ENCODE data around the gene PLXNA3.

Gene PLXNA3

GRCh38 chrX:154458954-154459778, 1.1 kb downstream of the PLXNA3 start:
- DNase-seq (ENCODE audit: low read depth in 2 of 2), result no peak

DNA sequence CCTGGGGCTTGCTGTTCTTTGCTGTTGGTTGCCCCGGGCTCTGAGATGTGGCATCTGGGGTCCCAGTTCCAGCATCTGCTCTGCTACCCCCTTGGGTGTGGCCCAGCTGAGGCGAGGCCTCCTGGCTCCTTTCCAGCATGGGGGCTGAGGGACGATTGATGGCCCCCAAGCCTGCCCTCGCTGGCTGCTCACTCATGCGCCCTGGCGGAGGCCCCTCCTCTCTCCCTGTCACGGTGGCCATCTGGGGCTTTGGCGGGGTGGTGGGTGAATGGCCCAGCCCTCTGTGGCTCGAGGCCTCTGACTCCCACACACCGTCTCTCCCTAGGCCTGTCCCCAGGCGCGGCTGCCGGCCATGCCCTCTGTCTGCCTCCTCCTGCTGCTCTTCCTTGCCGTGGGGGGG, 1.8 kb downstream of the PLXNA3 start:
- no peak for DNase-seq (ENCODE audit: low read depth in 2 of 2)

DNA sequence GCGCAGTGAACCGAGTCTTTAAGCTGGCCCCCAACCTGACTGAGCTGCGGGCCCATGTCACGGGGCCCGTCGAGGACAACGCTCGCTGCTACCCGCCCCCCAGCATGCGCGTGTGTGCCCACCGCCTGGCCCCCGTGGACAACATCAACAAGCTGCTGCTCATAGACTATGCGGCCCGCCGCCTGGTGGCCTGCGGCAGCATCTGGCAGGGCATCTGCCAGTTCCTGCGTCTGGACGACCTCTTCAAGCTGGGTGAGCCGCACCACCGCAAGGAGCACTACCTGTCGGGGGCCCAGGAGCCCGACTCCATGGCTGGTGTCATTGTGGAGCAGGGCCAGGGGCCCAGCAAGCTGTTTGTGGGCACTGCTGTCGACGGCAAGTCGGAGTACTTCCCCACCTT, 2.2 kb downstream of the PLXNA3 start:
- no peak for DNase-seq (ENCODE audit: low read depth in 2 of 2)

GRCh38 chrX:154462396-154462795, 4.3 kb downstream of the PLXNA3 start:
- no peak for DNase-seq (ENCODE audit: low read depth in 2 of 2)

DNA sequence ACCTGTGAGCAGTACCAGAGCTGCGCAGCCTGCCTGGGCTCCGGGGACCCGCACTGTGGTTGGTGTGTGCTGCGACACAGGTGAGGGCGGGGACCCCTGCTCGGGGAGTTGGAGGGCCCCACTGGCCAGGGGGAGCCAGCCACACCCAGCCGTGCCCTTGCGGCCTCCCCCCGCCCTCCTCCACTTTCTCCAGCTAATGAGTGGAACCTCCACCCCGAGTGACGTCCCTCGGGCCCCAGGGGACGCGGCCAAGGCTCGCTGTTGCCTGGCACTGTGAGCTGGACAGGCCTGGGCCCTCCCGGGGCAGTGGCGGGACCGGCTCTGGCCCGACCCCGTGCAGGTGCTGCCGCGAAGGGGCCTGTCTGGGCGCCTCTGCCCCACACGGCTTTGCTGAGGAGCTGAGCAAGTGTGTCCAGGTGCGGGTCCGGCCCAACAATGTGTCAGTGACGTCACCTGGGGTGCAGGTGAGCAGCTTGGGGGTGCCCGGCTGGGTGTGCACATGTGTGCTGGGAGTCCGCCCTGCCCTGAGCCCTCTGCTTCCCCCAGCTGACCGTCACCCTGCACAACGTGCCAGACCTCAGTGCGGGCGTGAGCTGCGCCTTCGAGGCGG, 5.6 kb downstream of the PLXNA3 start:
- no peak for DNase-seq (ENCODE audit: low read depth in 2 of 2)

DNA sequence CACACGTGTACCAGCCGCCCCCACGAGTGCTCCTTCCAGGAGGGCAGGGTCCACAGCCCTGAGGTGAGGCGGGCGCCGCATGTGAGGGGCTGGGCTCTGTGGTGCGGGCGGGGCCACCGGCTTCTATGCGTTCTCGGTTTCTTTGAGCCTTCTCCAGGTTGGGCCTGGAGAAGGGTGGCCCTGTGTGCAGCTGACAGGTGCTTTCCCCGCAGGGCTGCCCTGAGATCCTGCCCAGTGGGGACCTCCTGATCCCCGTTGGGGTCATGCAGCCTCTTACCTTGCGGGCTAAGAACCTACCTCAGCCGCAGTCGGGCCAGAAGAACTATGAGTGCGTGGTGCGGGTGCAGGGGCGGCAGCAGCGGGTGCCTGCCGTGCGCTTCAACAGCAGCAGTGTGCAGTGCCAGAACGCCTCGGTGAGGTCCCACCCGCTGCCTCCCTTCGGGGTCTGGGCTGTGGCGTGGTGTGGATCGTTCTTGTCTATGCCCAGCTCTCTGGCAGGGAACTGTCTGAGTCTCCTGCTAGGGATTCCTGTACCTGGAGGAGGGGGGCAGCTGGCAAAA, 6.8 kb downstream of the PLXNA3 start:
- no peak for DNase-seq (ENCODE audit: low read depth in 2 of 2)

- DNase-seq (ENCODE audit: low read depth in 2 of 2), result no peak
These were observed 7.5 kb downstream of the PLXNA3 start for GRCh38 chrX:154465601-154466000.

DNA sequence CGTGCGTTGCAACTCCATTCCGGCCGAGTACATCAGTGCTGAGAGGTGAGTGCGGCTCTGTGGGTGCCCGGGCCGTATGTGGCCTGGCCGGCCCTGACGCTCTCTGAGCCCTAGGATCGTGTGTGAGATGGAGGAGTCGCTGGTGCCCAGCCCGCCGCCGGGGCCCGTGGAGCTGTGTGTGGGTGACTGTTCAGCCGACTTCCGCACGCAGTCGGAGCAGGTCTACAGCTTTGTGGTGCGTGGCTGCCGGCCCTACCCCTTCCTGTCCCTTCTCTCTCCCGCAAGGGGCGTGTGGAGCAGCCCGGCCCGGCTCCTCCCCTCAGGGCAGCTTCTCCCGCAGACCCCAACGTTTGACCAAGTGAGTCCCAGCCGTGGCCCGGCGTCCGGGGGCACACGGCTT, 8.0 kb downstream of the PLXNA3 start:
- DNase-seq (ENCODE audit: low read depth in 2 of 2), result no peak

DNA sequence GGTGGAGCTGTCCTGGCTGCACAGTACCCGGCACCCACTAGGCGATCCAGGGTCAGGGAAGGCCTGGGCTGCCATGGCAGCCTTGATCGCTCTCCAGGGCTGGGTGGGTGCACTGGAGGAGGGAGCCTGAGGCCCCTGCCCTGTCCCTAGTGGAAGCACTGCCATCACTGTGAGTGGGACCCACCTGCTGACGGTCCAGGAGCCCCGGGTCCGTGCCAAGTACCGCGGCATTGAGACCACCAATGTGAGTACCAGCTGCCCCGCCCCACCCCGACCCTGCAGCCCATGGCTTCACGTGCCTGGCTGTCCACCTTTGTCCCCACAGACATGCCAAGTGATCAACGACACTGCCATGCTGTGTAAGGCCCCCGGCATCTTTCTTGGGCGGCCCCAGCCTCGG, 8.8 kb downstream of the PLXNA3 start:
- no peak for DNase-seq (ENCODE audit: low read depth in 2 of 2)

DNA sequence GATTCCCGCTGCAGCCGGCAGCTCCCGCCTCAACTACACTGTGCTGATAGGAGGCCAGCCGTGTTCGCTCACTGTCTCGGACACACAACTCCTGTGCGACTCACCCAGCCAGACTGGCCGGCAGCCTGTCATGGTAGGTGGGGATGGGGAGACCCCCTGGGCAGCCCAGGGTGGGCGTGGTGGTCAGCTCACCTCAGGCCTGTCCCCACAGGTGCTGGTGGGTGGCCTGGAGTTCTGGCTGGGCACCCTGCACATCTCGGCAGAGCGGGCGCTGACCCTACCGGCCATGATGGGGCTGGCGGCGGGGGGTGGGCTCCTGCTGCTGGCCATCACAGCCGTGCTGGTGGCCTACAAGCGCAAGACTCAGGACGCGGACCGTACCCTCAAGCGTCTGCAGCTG, 9.5 kb downstream of the PLXNA3 start:
- no peak for DNase-seq (ENCODE audit: low read depth in 2 of 2)

GRCh38 chrX:154468217-154468616, 10.1 kb downstream of the PLXNA3 start:
- no peak for DNase-seq (ENCODE audit: low read depth in 2 of 2)

- DNase-seq (ENCODE audit: low read depth in 2 of 2), result no peak
These were observed 11.0 kb downstream of the PLXNA3 start for GRCh38 chrX:154469114-154469513.

GRCh38 chrX:154469880-154470279, 11.8 kb downstream of the PLXNA3 start:
- no peak for DNase-seq (ENCODE audit: low read depth in 2 of 2)

GRCh38 chrX:154470434-154470833, 12.4 kb downstream of the PLXNA3 start:
- DNase-seq (ENCODE audit: low read depth in 2 of 2), result no peak

GRCh38 chrX:154470914-154471568, 13.0 kb downstream of the PLXNA3 start:
- DNase-seq (ENCODE audit: low read depth in 2 of 2), result no peak

- no peak for DNase-seq (ENCODE audit: low read depth in 2 of 2)
These were observed 14.0 kb downstream of the PLXNA3 start for GRCh38 chrX:154471839-154472684.

DNA sequence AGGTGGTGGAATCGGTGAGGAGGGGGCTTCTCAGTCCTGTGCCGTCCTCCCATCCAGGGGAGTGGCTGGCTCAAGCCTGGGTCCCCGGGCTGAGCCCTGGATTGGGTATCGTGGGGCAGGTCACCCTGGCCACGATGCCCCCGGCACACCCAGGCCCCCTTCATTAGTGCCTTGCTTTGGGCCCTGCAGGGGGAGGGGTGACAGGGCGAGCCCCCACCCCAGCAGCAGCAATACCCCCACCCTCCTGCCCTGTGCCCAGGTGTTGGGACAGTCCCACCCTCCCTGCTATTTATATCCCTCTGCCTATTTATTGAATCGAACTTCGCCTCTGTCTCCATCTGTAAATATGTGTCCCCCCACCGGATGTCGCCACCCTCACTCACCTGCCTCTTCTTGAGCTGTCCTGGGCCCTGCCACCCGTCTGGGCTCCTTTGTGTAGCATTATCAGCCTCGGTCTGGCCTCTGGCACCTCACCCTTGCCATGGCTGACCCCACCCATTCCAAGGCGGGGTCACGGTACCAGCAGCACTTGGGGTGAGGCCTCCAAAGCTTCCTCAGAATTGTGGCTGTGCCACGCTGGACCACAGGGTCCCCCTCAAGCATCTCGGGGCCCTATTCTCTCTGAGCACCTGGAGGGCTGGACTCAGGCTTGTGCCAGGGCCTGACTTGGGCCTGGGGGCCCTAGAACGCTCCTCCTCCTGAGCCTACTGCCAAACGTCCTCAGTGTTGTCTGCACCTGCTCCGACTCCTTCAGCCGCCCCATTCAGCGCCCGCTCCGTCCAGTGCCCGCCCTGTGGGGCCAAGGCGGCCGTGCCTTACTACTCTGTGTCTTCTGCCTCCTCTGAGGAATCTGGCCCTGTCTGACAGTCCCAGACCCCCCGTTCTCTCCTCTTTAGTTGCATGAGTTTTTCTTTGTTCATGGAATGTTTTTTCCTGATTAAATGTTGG, 14.9 kb downstream of the PLXNA3 start:
- no peak for DNase-seq (ENCODE audit: low read depth in 2 of 2)

- no peak for DNase-seq (ENCODE audit: low read depth in 2 of 2)
These were observed 15.6 kb downstream of the PLXNA3 start for GRCh38 chrX:154473683-154474082.

DNA sequence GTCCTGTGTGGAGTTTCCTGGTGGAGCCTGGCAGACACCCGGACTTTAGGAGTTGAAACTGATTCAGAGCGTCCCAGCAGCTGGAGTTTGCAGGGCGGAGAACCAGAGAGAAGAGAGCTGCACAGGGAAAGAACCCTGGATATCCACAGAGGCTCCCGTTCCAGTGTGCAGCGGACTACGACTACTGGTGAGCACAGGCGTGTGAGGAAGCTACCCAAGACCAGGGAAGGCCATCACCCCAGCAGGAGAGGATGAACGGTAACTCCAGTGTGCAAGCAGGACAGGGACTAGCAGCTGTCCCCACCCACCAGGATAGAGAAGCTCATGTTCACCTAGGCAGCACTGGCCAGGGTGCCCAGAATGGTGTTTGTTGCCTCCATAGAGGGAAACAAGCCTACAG, 18.7 kb downstream of the PLXNA3 start:
- no peak for DNase-seq (ENCODE audit: low read depth in 2 of 2)

DNA sequence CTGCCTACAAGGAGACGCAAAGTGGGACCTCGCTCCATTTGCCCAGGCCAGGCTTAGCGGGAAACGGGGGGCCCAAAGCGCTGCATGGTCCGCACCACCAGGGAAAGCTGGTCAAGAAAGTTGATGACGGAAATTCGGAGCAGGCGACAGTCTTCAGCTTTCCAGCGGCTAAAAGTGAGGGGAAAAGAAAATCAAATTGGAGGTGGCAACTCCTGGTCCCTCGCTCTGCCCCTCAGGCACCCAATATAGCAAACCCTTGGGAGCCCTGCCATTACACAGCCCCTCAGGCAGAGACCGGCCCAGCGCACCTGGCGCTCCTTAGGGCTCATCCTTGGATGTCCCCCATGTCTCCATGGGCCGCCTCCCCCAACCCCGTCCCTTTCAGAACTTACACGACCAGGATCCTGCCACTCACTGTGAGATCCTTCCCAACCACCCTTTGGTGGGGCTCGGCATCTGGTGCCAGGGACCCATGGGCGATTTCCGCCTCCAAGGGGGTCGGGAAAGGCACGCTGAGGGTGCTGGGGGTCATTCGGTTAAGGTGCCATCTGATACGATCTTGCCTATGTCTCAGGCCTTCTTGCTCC, 19.9 kb downstream of the PLXNA3 start:
- no peak for DNase-seq (ENCODE audit: low read depth in 2 of 2)
